Measurements from ENCODE around the gene PFKFB3.
"Not testable (repeated sequence)": the region's sequence is repeated elsewhere in the genome, so short reads cannot be mapped to it uniquely, and the experiment has no call there.

Gene PFKFB3

GRCh38 chr10:6191569-6191968 lies 11.2 kb upstream of the PFKFB3 start:
- no peak overlapping the region for H3K27ac ChIP-seq
- no peak overlapping the region for H2AFZ ChIP-seq

GRCh38 chr10:6193342-6193741 lies 9.4 kb upstream of the PFKFB3 start:
- H3K4me1 ChIP-seq: not testable (repeated sequence)

More at GRCh38 chr10:6191569-6191968, 11.2 kb upstream of the PFKFB3 start:
- Histone ChIP-seq H3K27me3 (ENCODE audit: control insufficient read depth, insufficient read depth, low read length) (no peaks in the 10 kb centered on the region), H3K9me3 (ENCODE audit: control insufficient read depth, low read length) (no peaks in the 10 kb centered on the region), H3K4me3 (ENCODE audit: low read depth, low read length) (no peak overlapping the region), H3K36me3 (ENCODE audit: control insufficient read depth, insufficient read depth, low read length) (no peaks in the 10 kb centered on the region), H3K9ac (no peak overlapping the region), H3K4me1 (peaks cover 4% of the 10 kb centered on the region), H3K79me2 (peaks cover 8% of the 10 kb centered on the region), H3K4me2 (ENCODE audit: low read length) (no peak overlapping the region)
- TF ChIP-seq CTCF (IDR thresholded peaks at IDR 0.05): no peak

GRCh38 chr10:6194311-6194710 lies 8.4 kb upstream of the PFKFB3 start:
- no peaks in the 10 kb centered on the region for H3K27me3 ChIP-seq (ENCODE audit: control insufficient read depth, insufficient read depth, low read length)
- H3K9ac ChIP-seq: no peak overlapping the region
- H3K79me2 ChIP-seq: peaks cover 6% of the 10 kb centered on the region
- H3K4me2 ChIP-seq (ENCODE audit: low read length): no peak overlapping the region
- peaks cover 4% of the 10 kb centered on the region for H3K4me1 ChIP-seq
- no peak overlapping the region for H3K27ac ChIP-seq
- H3K4me3 ChIP-seq (ENCODE audit: low read depth, low read length): no peak overlapping the region
- H3K36me3 ChIP-seq (ENCODE audit: control insufficient read depth, insufficient read depth, low read length): no peaks in the 10 kb centered on the region
- no peak overlapping the region for H2AFZ ChIP-seq
- no peak for TF ChIP-seq CTCF (IDR thresholded peaks at IDR 0.05)
- no peaks in the 10 kb centered on the region for H3K9me3 ChIP-seq (ENCODE audit: control insufficient read depth, low read length)

More at GRCh38 chr10:6193342-6193741, 9.4 kb upstream of the PFKFB3 start:
- not testable (repeated sequence) for H3K9ac ChIP-seq; H3K4me2 ChIP-seq (ENCODE audit: low read length); H3K27ac ChIP-seq; H3K4me3 ChIP-seq (ENCODE audit: low read depth, low read length); H3K27me3 ChIP-seq (ENCODE audit: control insufficient read depth, insufficient read depth, low read length); H3K36me3 ChIP-seq (ENCODE audit: control insufficient read depth, insufficient read depth, low read length); H3K79me2 ChIP-seq; H3K9me3 ChIP-seq (ENCODE audit: control insufficient read depth, low read length); H2AFZ ChIP-seq

GRCh38 chr10:6195376-6195775 lies 7.4 kb upstream of the PFKFB3 start:
- Histone ChIP-seq H3K79me2 (peaks cover 2% of the 10 kb centered on the region), H3K27me3 (ENCODE audit: control insufficient read depth, insufficient read depth, low read length) (no peaks in the 10 kb centered on the region), H3K4me2 (ENCODE audit: low read length) (no peak overlapping the region), H3K4me1 (peaks cover 4% of the 10 kb centered on the region), H3K4me3 (ENCODE audit: low read depth, low read length) (no peak overlapping the region), H3K36me3 (ENCODE audit: control insufficient read depth, insufficient read depth, low read length) (no peaks in the 10 kb centered on the region), H3K9me3 (ENCODE audit: control insufficient read depth, low read length) (no peaks in the 10 kb centered on the region), H3K27ac (no peak overlapping the region), H2AFZ (no peak overlapping the region), H3K9ac (no peak overlapping the region)
- no peak for TF ChIP-seq CTCF (IDR thresholded peaks at IDR 0.05)

GRCh38 chr10:6195846-6196245 lies 6.9 kb upstream of the PFKFB3 start:
- H3K36me3 ChIP-seq (ENCODE audit: control insufficient read depth, insufficient read depth, low read length): no peaks in the 10 kb centered on the region
- no peaks in the 10 kb centered on the region for H3K27me3 ChIP-seq (ENCODE audit: control insufficient read depth, insufficient read depth, low read length)
- no peak overlapping the region for H3K27ac ChIP-seq
- peaks cover 2% of the 10 kb centered on the region for H3K79me2 ChIP-seq
- no peaks in the 10 kb centered on the region for H3K9me3 ChIP-seq (ENCODE audit: control insufficient read depth, low read length)
- no peak overlapping the region for H3K9ac ChIP-seq
- H2AFZ ChIP-seq: no peak overlapping the region
- no peak for TF ChIP-seq CTCF (IDR thresholded peaks at IDR 0.05)
- H3K4me1 ChIP-seq: peaks cover 4% of the 10 kb centered on the region
- no peak overlapping the region for H3K4me2 ChIP-seq (ENCODE audit: low read length)
- H3K4me3 ChIP-seq (ENCODE audit: low read depth, low read length): no peak overlapping the region

GRCh38 chr10:6196524-6196923 lies 6.2 kb upstream of the PFKFB3 start:
- not testable (repeated sequence) for H3K9me3 ChIP-seq (ENCODE audit: control insufficient read depth, low read length); H3K4me2 ChIP-seq (ENCODE audit: low read length); H3K9ac ChIP-seq; H3K27ac ChIP-seq; H2AFZ ChIP-seq; H3K36me3 ChIP-seq (ENCODE audit: control insufficient read depth, insufficient read depth, low read length); H3K27me3 ChIP-seq (ENCODE audit: control insufficient read depth, insufficient read depth, low read length); H3K4me3 ChIP-seq (ENCODE audit: low read depth, low read length); H3K79me2 ChIP-seq; H3K4me1 ChIP-seq
